Measurements from ENCODE around the gene GNG2. TPM values are rescaled to one million over a fixed set of nuclear protein-coding genes. Genes with fewer than 3 reads are reported as not detected.

GNG2 gene
- 1.2 and 4.3 TPM in 2 replicates for total RNA-seq

GRCh38 chr14:51860164-51860824, at the start of gene GNG2:
Gene GNG2 (plus strand): TSS chr14:51860612. CDS start chr14:51950679, 90,067 bp downstream.

GRCh38 chr14:51989293-51990234, 129.2 kb downstream of the GNG2 start, which contains the start of gene RTRAF:
Gene RTRAF (plus strand): TSS chr14:51989546. CDS start chr14:51989640, 94 bp downstream.

Other genes starting within 250 kb of the GNG2 start
- 146 and 241 TPM in 2 replicates for gene FRMD6, start 208.7 kb upstream of the GNG2 start, total RNA-seq
- gene RTRAF, start 128.9 kb downstream of the GNG2 start, total RNA-seq = 149 and 157 TPM in 2 replicates
- gene NID2, start 208.4 kb downstream of the GNG2 start, total RNA-seq = 14.2 and 34.4 TPM in 2 replicates